ENCODE results near the gene ITPR2.

DNA sequence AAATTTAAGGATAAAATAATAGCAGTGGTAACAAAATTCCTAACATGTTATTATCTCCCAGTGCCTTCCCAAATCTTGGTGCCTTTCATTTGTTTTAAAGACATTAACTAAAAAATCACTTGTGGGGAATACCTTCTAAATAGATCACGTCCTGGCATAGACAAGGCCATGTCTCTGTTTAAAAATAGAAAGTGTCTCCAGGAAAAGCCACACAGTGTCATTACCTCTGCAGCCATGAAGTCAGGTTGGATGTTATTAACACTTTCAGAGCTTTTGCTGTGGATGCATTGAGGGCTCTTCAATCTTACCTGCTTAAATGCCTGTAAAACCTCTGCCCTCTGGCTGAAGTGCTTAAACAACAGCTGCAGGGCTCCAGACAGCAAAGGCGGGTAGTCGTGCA, 211.1 kb downstream of the ITPR2 start:
- TF ChIP-seq CBX2 (IDR thresholded peaks at IDR 0.05; ENCODE audit: borderline replicate concordance, low read depth) = no peak
- no peak for TF ChIP-seq EP300 (IDR thresholded peaks at IDR 0.05)
- TF ChIP-seq, protein P1, sequence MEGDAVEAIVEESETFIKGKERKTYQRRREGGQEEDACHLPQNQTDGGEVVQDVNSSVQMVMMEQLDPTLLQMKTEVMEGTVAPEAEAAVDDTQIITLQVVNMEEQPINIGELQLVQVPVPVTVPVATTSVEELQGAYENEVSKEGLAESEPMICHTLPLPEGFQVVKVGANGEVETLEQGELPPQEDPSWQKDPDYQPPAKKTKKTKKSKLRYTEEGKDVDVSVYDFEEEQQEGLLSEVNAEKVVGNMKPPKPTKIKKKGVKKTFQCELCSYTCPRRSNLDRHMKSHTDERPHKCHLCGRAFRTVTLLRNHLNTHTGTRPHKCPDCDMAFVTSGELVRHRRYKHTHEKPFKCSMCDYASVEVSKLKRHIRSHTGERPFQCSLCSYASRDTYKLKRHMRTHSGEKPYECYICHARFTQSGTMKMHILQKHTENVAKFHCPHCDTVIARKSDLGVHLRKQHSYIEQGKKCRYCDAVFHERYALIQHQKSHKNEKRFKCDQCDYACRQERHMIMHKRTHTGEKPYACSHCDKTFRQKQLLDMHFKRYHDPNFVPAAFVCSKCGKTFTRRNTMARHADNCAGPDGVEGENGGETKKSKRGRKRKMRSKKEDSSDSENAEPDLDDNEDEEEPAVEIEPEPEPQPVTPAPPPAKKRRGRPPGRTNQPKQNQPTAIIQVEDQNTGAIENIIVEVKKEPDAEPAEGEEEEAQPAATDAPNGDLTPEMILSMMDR (IDR thresholded peaks at IDR 0.05) = no peak
- TF ChIP-seq KDM1A (IDR thresholded peaks at IDR 0.05; ENCODE audit: low read depth) = no peak
- no peak for TF ChIP-seq POLR2A (IDR thresholded peaks at IDR 0.05; ENCODE audit: low read length)
- TF ChIP-seq ZSCAN20 (CRISPR knock-in tag; IDR thresholded peaks at IDR 0.05) = no peak
- TF ChIP-seq CHD2 (IDR thresholded peaks at IDR 0.05; ENCODE audit: low read length, partially characterized antibody) = no peak
- TF ChIP-seq JUN (IDR thresholded peaks at IDR 0.05) = no peak
- TF ChIP-seq PHF8 (IDR thresholded peaks at IDR 0.05; ENCODE audit: borderline replicate concordance, low read depth) = no peak

Data from A549 (cell line).